ENCODE results near the gene NCLN. TPM values are rescaled to one million over a fixed set of nuclear protein-coding genes. Genes with fewer than 3 reads are reported as not detected.

Gene NCLN
- total and polyA plus RNA-seq, 9 of the 15 experiments (the other 6 are each of a cell fraction or from before 2014, with no cell fraction given) = 3.8 to 126 (median 39.6) TPM

DNA sequence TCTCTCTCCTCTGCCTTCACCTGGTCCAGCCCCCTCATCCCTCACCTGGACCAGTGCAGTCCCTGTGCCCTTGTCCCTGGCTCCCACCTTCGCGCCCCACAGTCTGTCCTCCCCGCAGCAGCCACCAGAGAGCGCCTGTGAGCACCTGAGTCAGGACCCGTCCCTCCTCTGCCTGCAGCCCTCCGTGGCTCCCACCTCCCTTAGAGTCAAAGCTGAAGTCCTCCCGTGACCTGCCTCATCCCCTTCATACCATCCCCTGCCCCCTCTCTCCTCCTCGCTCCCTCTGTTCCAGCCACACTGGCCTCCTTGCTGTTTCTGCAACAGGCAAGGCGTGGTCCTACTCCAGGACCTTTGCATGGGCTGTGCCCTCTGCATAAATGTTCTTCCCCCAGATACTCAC is 49.1 kb downstream of the NCLN start:
- intact Hi-C loops (cut with micrococcal nuclease) = no loop called here
- POLR2A ChIA-PET = interaction anchor here (0.5 to 0.8 kb wide), 2 partner anchors 14 to 17 kb away, joined by 3 to 4 read pairs; no protein-coding TSS in a partner anchor
- TF ChIP-seq KDM1A (IDR thresholded peaks at IDR 0.05) (peak; percentile 84 to 90), CTCF (IDR thresholded peaks at IDR 0.05 in 2 of 3, conservative IDR thresholded peaks at IDR 0.05 in 1 of 3; ENCODE audit: insufficient read depth in 2 of 3, low read depth in 1 of 3, low read length in 3 of 3) (peak; percentile 50 to 74 (median 69)), RBM25 (IDR thresholded peaks at IDR 0.05; ENCODE audit: low read depth, low read length, severe bottlenecking) (peak; percentile 58), BCOR (IDR thresholded peaks at IDR 0.05) (peak; percentile 97), XRCC5 (IDR thresholded peaks at IDR 0.05; ENCODE audit: low read depth, low read length) (peak; percentile 65; the same call in 1 of the 2 replicates), PTBP1 (IDR thresholded peaks at IDR 0.05; ENCODE audit: low read depth, low read length) (peak; percentile 87; the same call in 1 of the 2 replicates), CHD4 (IDR thresholded peaks at IDR 0.05; ENCODE audit: insufficient read depth, insufficient replicate concordance, low read depth, low read length, poor library complexity, severe bottlenecking) (no peak), RCOR1 (IDR thresholded peaks at IDR 0.05; ENCODE audit: borderline replicate concordance in 1 of 2, low read depth in 2 of 2, low read length in 2 of 2) (peak in 1 of 2 experiments; percentile 74; a peak in 2 of 4 replicates), KDM2B (CRISPR knock-in tag; IDR thresholded peaks at IDR 0.05) (no peak), RAD21 (CRISPR knock-in tag; conservative IDR thresholded peaks at IDR 0.05 in 1 of 2, IDR thresholded peaks at IDR 0.05 in 1 of 2) (peak in 1 of 2 experiments; percentile 51; a peak in 2 of 4 replicates), PHF20 (IDR thresholded peaks at IDR 0.05; ENCODE audit: partially characterized antibody) (peak; percentile 35), ZFP36 (IDR thresholded peaks at IDR 0.05; ENCODE audit: low read depth, low read length, partially characterized antibody) (peak; percentile 93), TOE1 (IDR thresholded peaks at IDR 0.05; ENCODE audit: borderline replicate concordance) (0 out of 2 replicates have a peak, but pooled peaks have one; percentile 18), TOE1 (CRISPR knock-in tag; IDR thresholded peaks at IDR 0.05; ENCODE audit: borderline replicate concordance, low read depth) (no peak)

More for the DNA sequence above, 49.1 kb downstream of the NCLN start:
- Histone ChIP-seq H3K9ac (ENCODE audit: insufficient read depth in 1 of 2, low read depth in 2 of 2, low read length in 2 of 2) (no peak overlapping the region), H3K4me3 (no peak overlapping the region), H2AFZ (ENCODE audit: low read depth, low read length) (no peak overlapping the region), H3K36me3 (ENCODE audit: control insufficient read depth, insufficient read depth, low read length) (no peaks in the 10 kb centered on the region), H3K4me2 (ENCODE audit: insufficient read depth, low read length) (no peak overlapping the region), H3K27ac (ENCODE audit: extremely low read depth, low read depth, low read length) (no peak overlapping the region), H3K27me3 (ENCODE audit: control insufficient read depth in 2 of 2, insufficient read depth in 2 of 2, low read length in 2 of 2) (peaks cover 0 to 6% of the 10 kb centered on the region in 2 experiments; a peak in 3 of 5 replicates), H3K4me1 (replicated peaks in 1 of 2; ENCODE audit: control insufficient read depth in 2 of 2, insufficient read depth in 2 of 2, low read length in 2 of 2) (peaks cover 0 to 3% of the 10 kb centered on the region in 2 experiments; a peak in 1 of 5 replicates), H3K9me1 (ENCODE audit: control insufficient read depth, insufficient read depth, low read length) (no peaks in the 10 kb centered on the region), H4K20me1 (replicated peaks; ENCODE audit: control insufficient read depth, insufficient read depth, low read length) (peaks cover 2% of the 10 kb centered on the region; the same call in 1 of the 2 replicates), H3K9me3 (replicated peaks; ENCODE audit: control insufficient read depth, insufficient read depth, low read depth, low read length) (no peaks in the 10 kb centered on the region), H3K79me2 (ENCODE audit: control insufficient read depth, insufficient read depth, low read length) (no peaks in the 10 kb centered on the region)
- no peak for FAIRE-seq
- ATAC-seq = peak; percentile 81
- BruUV-seq (replicated peaks) = no TSS peak
- WGBS (ENCODE audit: insufficient coverage, low coverage, missing lambda C conversion rate) = 4% methylated on average over 9 of the region's 9 CpGs
- in situ Hi-C loops (cut with MboI) = no loop called here
- peak; percentile 49 to 62 (median 51) for DNase-seq (ENCODE audit: extremely low read depth in 1 of 4, low spot score in 3 of 4)
- CTCF ChIA-PET (ENCODE audit: low intra/inter-chr PET ratio) = no interaction called here
